HEK293 (cell line): ENCODE data around the gene ACAP2.

ENCODE experiments used
- FEZF1 ChIP-seq: fragments of 450-650 bp; formaldehyde crosslinking; IDR thresholded peaks from 2 replicates; pipeline ENCODE4 v1.5.1; 2016; ENCODE audit warnings: missing biosample characterization, missing genetic modification characterization
- GLIS2 ChIP-seq: fragments of 450-650 bp; formaldehyde crosslinking; IDR thresholded peaks from 2 replicates; pipeline ENCODE4 v1.5.1; 2016; ENCODE audit warnings: missing biosample characterization, missing genetic modification characterization
- KLF1 ChIP-seq: fragments of 450-650 bp; formaldehyde crosslinking; IDR thresholded peaks from 2 replicates; pipeline ENCODE4 v1.5.1; 2016; ENCODE audit warnings: missing biosample characterization, missing genetic modification characterization
- PRDM10 ChIP-seq: fragments of 450-650 bp; formaldehyde crosslinking; IDR thresholded peaks from 2 replicates; pipeline ENCODE4 v1.5.1; 2016; ENCODE audit warnings: missing biosample characterization, missing genetic modification characterization
- REST ChIP-seq: fragments of 450-650 bp; formaldehyde crosslinking; IDR thresholded peaks from 2 replicates; pipeline ENCODE4 v1.5.1; 2016; ENCODE audit warnings: missing biosample characterization, missing genetic modification characterization
- SALL2 ChIP-seq: fragments of 450-650 bp; formaldehyde crosslinking; IDR thresholded peaks from 2 replicates; pipeline ENCODE4 v1.5.0; 2017; ENCODE audit warnings: missing biosample characterization, mild to moderate bottlenecking, missing genetic modification characterization, borderline replicate concordance
- ZBTB26 ChIP-seq: fragments of 450-650 bp; formaldehyde crosslinking; optimal IDR thresholded peaks from 2 replicates; pipeline ENCODE3; 2016; ENCODE audit warnings: missing biosample characterization, mild to moderate bottlenecking, missing genetic modification characterization
- ZBTB7A ChIP-seq: fragments of 450-650 bp; formaldehyde crosslinking; IDR thresholded peaks from 2 replicates; pipeline ENCODE4 v1.5.1; 2016; ENCODE audit warnings: low read depth, missing biosample characterization, missing genetic modification characterization
- ZEB2 ChIP-seq: fragments of 450-650 bp; formaldehyde crosslinking; IDR thresholded peaks from 2 replicates; pipeline ENCODE4 v1.5.1; 2016; ENCODE audit warnings: missing biosample characterization, missing genetic modification characterization
- ZFP69B ChIP-seq: fragments of 450-650 bp; formaldehyde crosslinking; IDR thresholded peaks from 2 replicates; pipeline ENCODE4 v1.5.1; 2016; ENCODE audit warnings: missing biosample characterization, missing genetic modification characterization
- ZNF112 ChIP-seq: fragments of 450-650 bp; formaldehyde crosslinking; IDR thresholded peaks from 2 replicates; pipeline ENCODE4 v1.5.0; 2017; ENCODE audit warnings: missing biosample characterization, missing genetic modification characterization
- ZNF169 ChIP-seq: fragments of 450-650 bp; formaldehyde crosslinking; IDR thresholded peaks from 2 replicates; pipeline ENCODE4 v1.5.1; 2016; ENCODE audit warnings: missing biosample characterization, missing genetic modification characterization
- ZNF280D ChIP-seq: fragments of 450-650 bp; formaldehyde crosslinking; IDR thresholded peaks from 2 replicates; pipeline ENCODE4 v1.5.1; 2016; ENCODE audit warnings: missing biosample characterization, missing genetic modification characterization
- ZNF335 ChIP-seq: fragments of 450-650 bp; formaldehyde crosslinking; conservative IDR thresholded peaks from 2 replicates; pipeline ENCODE4 v1.5.1; 2016; ENCODE audit warnings: missing biosample characterization, missing genetic modification characterization
- ZNF362 ChIP-seq: fragments of 450-650 bp; formaldehyde crosslinking; IDR thresholded peaks from 2 replicates; pipeline ENCODE4 v1.5.1; 2016; ENCODE audit warnings: missing biosample characterization, missing genetic modification characterization
- ZNF501 ChIP-seq: fragments of 450-650 bp; formaldehyde crosslinking; IDR thresholded peaks from 2 replicates; pipeline ENCODE4 v1.5.1; 2016; ENCODE audit warnings: missing biosample characterization, missing genetic modification characterization
- ZNF548 ChIP-seq: fragments of 450-650 bp; formaldehyde crosslinking; IDR thresholded peaks from 2 replicates; pipeline ENCODE4 v1.5.1; 2016; ENCODE audit warnings: missing biosample characterization, missing genetic modification characterization
- ZNF600 ChIP-seq: fragments of 450-650 bp; formaldehyde crosslinking; IDR thresholded peaks from 2 replicates; pipeline ENCODE4 v1.5.1; 2016; ENCODE audit warnings: missing biosample characterization, missing genetic modification characterization
- ZNF610 ChIP-seq: fragments of 450-650 bp; formaldehyde crosslinking; IDR thresholded peaks from 2 replicates; pipeline ENCODE4 v1.5.1; 2016; ENCODE audit warnings: missing biosample characterization, missing genetic modification characterization, borderline replicate concordance
- ZNF629 ChIP-seq: fragments of 450-650 bp; formaldehyde crosslinking; IDR thresholded peaks from 2 replicates; pipeline ENCODE4 v1.5.1; 2017; ENCODE audit warnings: missing biosample characterization, missing genetic modification characterization
- ZNF791 ChIP-seq: fragments of 450-650 bp; formaldehyde crosslinking; IDR thresholded peaks from 2 replicates; pipeline ENCODE4 v1.5.1; 2016; ENCODE audit warnings: missing biosample characterization, missing genetic modification characterization
- ZSCAN16 ChIP-seq: fragments of 450-650 bp; formaldehyde crosslinking; IDR thresholded peaks from 2 replicates; pipeline ENCODE4 v1.5.1; 2016; ENCODE audit warnings: missing biosample characterization, missing genetic modification characterization
- ZSCAN30 ChIP-seq: fragments of 450-650 bp; IDR thresholded peaks from 2 replicates; pipeline ENCODE4 v1.5.1; 2018; ENCODE audit warnings: missing biosample characterization, mild to moderate bottlenecking, missing genetic modification characterization, moderate library complexity
- ZSCAN5A ChIP-seq: fragments of 450-650 bp; formaldehyde crosslinking; IDR thresholded peaks from 2 replicates; pipeline ENCODE4 v1.5.1; 2016; ENCODE audit warnings: missing biosample characterization, missing genetic modification characterization
- ZXDB ChIP-seq: fragments of 450-650 bp; formaldehyde crosslinking; IDR thresholded peaks from 2 replicates; pipeline ENCODE4 v1.5.1; 2016; ENCODE audit warnings: missing biosample characterization, missing genetic modification characterization

ACAP2 gene

GRCh38 chr3:195259475-195260279, 183.1 kb downstream of the ACAP2 start (continued):
- peak; percentile 74 for TF ChIP-seq ZBTB26 (tag by site-specific recombination)
- peak; percentile 52 for TF ChIP-seq KLF1
- peak; percentile 85 for TF ChIP-seq GLIS2 (tag by site-specific recombination)
- TF ChIP-seq SALL2 (tag by site-specific recombination) = no peak
- peak; percentile 31; the same call in 1 of the 2 replicates for TF ChIP-seq ZXDB (tag by site-specific recombination)
- TF ChIP-seq ZNF169 (tag by site-specific recombination) = no peak
- peak; percentile 74 for TF ChIP-seq ZEB2 (tag by site-specific recombination)
- TF ChIP-seq ZNF501 (tag by site-specific recombination) = peak; percentile 57; the same call in 1 of the 2 replicates
- TF ChIP-seq ZNF629 (tag by site-specific recombination) = peak; percentile 51; the same call in 1 of the 2 replicates
- TF ChIP-seq ZBTB7A (tag by site-specific recombination) = peak; percentile 49; the same call in 1 of the 2 replicates
- no peak for TF ChIP-seq ZSCAN5A (tag by site-specific recombination)
- TF ChIP-seq REST = no peak
- TF ChIP-seq ZNF112 (tag by site-specific recombination) = no peak
- TF ChIP-seq ZNF280D (tag by site-specific recombination) = no peak
- TF ChIP-seq ZNF600 (tag by site-specific recombination) = peak; percentile 81
- peak; percentile 55 for TF ChIP-seq PRDM10 (tag by site-specific recombination)
- 0 out of 2 replicates have a peak, but pooled peaks have one; percentile 39 for TF ChIP-seq ZSCAN16
- TF ChIP-seq ZNF791 (tag by site-specific recombination) = no peak
- peak; percentile 51; the same call in 1 of the 2 replicates for TF ChIP-seq ZNF610
- peak; percentile 51 for TF ChIP-seq ZFP69B (tag by site-specific recombination)
- TF ChIP-seq FEZF1 (tag by site-specific recombination) = peak; percentile 81
- TF ChIP-seq ZNF362 (tag by site-specific recombination) = 0 out of 2 replicates have a peak, but pooled peaks have one; percentile 39
- TF ChIP-seq ZSCAN30 (tag by site-specific recombination) = peak; percentile 49
- peak; percentile 88 for TF ChIP-seq ZNF335 (tag by site-specific recombination)
- peak; percentile 74 for TF ChIP-seq ZNF548
